ENCODE results near the gene GPLD1.

DNA sequence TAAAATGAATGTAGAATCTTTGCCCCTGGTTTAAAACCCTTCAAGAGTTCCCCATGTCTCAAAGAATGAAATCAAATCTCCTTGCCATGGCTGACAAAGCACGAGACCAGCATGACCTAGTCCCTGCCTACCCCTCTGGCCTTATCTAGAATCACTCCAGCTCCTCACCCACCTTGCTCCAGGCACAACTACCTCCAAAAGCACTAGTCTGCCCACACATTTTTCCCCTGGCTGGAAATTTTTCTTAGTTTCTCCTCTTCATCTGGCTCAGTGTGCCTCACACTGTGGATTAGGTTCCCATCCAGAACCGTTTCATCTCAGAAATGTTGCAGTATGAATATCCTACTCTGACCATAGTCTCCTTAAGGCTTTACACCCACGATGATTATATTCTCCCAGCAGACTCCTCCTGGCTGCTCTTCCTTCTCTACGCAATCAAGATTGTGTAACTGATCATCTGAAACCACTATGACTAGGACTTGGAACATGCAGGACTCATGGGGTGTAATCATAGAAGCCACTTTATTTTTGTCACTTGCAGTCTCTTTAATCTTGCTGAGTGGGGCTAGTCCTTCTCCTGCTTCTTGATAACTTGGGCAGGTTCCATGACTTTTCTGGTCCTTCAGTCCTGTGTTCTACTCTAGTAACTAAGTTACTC is 94.5 kb downstream of the GPLD1 start:
- TF ChIP-seq, protein P1, sequence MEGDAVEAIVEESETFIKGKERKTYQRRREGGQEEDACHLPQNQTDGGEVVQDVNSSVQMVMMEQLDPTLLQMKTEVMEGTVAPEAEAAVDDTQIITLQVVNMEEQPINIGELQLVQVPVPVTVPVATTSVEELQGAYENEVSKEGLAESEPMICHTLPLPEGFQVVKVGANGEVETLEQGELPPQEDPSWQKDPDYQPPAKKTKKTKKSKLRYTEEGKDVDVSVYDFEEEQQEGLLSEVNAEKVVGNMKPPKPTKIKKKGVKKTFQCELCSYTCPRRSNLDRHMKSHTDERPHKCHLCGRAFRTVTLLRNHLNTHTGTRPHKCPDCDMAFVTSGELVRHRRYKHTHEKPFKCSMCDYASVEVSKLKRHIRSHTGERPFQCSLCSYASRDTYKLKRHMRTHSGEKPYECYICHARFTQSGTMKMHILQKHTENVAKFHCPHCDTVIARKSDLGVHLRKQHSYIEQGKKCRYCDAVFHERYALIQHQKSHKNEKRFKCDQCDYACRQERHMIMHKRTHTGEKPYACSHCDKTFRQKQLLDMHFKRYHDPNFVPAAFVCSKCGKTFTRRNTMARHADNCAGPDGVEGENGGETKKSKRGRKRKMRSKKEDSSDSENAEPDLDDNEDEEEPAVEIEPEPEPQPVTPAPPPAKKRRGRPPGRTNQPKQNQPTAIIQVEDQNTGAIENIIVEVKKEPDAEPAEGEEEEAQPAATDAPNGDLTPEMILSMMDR (IDR thresholded peaks at IDR 0.05): no peak
- TF ChIP-seq POLR2A (IDR thresholded peaks at IDR 0.05): no peak

Measured in right lobe of liver (tissue), 4 donors.